GM19351 (cell line): ENCODE data around the gene CSNK1D.
A peak's percentile ranks its signal among the peaks of the same experiment; 100 is the strongest.

ENCODE experiments used
- ATAC-seq: cut with Tn5 transposase; IDR thresholded peaks from one replicate; pipeline ENCODE4 v1.9.1; 2021; ENCODE audit warnings: mild to moderate bottlenecking, moderate library complexity; ENCODE audit not compliant: unreplicated experiment

The CSNK1D gene

DNA sequence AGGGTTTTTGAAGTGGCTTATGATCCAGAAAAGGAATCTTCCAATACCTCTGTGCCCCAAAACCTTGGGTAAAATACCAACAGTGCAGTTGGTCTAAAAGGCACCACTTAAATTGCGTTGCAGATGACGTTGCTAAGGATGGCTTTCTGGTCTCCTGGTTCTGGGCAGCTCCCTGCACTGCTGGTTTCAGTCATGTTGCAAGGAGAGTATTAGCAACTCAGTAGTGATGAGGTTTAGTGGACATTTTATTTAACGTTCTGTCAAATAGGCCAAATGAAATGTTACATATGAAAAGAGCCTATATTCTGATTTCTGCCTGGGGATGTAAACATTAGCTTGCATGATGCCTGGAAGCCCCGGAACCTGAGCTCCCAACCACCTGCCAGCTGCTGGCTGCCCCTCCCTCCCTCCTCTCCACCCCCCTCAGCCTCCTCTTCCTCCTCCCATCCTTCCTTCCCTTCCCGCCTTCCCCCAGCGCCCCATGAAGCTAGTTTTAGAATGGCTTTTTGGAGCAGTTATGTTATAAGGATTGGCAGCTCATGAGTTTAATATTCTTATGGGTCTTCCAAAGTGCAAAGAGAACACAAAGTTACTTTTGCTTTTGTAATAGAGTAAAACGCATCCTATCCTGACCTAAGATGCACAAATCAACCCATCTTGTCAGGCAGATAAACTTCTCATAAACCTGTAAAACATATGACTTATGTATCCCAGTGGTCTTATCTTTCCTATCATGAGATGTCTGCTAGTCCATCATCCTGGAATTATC lies 23.2 kb upstream of the CSNK1D start:
- no peak for ATAC-seq

DNA sequence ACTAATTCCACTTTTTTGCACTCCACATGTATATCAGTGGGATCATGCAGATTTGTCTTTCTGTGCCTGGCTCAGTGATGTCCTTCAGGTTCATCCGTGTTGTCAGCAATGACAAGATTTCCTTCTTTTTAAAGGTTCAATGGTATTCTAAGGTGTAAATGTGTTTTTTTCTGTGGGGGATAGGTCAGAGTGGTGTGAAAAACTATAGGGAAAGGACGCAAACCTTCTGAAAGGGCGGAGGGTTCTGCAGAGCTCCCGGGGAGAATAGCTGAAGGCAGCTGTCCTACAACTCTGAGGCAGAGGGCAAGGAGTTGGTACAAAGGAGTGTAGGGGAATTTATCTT lies 21.9 kb upstream of the CSNK1D start:
- no peak for ATAC-seq

DNA sequence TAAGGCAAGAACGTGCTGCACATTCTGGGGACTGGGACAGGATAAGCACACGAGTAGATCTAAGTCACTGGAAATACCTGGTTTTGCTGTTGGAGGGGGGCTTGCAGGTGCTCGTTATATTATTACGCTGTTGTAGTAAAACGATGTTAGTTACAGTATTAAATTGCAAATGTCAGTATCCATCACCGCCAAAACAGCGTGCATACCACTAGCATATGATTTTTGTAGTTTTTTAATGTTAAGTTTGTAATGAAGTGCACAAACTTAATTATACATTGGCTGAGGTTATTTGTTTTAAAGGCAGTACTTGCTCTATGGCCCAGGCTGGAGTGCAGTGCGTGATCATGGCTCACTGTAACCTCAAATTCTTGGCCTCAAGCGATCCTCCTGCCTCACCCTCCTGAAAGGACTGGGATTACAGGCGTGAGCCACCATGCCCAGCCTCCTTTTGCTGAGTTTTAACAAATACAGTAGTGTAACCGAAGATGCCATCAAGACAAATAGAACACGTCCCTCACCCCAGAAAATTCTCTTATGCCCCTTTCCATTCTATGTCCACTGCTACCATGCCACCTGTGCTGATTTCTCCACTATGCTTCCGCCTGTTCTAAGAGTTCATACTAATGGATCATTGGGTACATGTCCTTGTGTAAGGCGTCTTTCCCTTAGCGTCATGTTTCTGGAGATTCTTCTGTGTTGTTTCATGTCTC lies 20.7 kb upstream of the CSNK1D start:
- no peak for ATAC-seq

DNA sequence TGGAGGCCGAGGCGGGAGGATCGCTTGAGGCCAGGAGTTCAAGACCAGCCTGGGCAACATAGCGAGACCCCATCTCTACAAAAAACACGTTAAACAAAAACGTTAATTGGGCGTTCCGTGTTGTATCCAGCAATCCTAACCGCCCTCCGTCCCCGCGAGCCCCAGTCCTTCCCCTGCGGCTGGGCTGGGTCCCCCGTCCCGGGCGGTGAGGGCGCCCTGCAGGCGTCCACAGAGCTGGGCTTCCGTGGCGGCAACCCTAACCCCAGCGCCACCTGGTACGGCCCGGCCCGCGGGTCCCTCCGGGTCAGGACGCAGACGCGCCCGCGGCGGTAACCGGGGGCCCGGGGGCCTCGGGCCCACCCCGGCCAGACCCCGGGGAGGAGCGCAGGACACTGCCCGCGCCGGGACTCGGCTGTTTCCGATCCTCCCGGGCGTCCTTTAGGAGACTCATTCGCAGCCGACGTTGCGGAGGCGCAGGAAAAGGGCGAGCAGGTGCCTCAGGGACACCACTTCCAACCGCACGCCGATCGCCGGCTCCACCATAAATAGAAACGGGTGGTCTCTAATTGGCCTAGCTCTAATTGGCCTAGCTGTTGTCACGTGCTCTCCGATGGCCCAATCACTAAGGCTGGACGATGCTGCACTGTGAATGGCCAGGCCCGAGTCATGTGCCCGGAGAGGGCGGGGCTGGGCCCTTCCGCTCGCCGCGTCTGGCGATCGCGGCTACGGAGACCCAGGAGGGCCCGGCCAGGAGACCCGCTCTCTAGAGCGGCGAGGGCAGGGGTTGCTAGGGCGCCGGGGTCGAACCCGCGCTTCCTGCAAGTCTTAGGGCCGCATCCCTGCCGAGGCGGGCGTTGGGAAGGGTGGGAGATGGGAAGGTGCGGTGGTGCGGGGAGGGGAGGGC lies 19.0 kb upstream of the CSNK1D start:
- ATAC-seq: peak; percentile 97

DNA sequence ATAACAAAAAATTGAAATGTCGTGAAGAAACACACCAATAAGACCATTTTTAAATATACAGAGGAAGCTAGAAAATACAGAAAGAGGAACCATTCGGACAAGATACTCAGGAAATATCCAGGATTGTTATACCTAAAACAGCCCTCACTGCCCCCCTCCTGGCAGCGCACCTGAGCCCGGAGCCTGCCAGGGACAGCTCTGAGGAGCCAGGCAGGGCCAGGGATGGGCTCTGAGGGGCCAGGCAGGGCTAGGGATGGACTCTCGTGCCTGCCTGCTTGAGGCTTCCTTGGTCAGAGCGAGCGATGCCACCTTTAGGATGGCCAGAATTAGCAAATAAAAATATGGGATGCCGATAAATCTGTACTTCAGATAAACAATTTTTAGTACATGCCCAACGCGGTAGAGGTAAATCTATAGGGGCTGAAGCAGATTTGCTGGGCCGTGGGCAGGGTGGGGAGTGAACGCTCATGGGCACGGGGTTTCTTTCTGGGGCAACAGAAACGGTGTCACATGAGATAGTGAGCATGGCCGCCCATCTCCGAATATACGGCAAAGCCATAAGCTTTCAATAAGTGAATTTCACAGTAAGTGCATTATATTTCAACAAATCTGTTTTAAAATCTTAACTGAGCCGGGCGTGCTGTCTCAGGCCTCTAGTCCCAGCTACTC lies 18.2 kb upstream of the CSNK1D start:
- ATAC-seq: no peak

DNA sequence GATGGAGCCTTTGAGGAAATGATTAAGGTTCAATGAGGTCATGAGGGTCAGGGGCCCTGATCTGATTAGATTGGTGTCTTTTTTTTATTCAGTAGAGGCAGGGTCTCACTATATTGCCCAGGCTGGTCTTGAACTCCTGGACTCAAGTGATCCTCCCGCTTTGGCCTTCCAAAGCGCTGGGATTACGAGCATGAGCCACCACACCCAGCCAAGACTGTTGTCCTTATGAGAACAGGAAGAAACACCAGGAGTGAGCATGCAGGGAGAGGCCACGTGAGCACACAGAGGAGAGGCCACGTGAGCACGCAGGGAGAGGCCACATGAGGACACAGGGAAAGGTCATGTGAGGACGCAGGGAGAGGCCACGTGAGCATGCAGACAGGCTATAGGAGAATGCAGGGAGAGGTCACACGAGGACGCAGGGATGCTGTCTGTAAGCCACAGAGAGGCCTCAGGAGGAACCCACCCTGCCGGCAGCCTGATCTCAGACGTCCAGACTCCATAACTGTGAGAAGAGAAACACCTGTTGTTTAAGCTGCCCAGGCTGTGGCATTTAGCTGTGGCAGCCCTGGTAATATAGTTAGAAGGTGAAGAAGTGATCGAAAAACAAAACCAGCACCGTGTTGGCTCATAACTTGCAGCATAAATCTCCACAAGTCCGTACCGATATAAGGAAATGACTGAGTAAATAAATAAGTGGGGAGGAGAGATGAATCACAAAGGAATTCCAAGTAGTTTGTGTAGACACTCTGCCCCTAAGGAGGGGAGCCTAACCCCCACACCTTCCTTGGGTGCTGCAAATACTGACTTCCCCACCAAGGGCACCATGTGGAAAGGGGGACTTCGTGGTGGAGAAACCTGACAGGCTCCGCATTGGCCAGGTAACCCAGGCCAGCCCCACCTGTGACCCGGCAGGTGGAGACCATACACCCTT lies 14.6 kb upstream of the CSNK1D start:
- no peak for ATAC-seq

DNA sequence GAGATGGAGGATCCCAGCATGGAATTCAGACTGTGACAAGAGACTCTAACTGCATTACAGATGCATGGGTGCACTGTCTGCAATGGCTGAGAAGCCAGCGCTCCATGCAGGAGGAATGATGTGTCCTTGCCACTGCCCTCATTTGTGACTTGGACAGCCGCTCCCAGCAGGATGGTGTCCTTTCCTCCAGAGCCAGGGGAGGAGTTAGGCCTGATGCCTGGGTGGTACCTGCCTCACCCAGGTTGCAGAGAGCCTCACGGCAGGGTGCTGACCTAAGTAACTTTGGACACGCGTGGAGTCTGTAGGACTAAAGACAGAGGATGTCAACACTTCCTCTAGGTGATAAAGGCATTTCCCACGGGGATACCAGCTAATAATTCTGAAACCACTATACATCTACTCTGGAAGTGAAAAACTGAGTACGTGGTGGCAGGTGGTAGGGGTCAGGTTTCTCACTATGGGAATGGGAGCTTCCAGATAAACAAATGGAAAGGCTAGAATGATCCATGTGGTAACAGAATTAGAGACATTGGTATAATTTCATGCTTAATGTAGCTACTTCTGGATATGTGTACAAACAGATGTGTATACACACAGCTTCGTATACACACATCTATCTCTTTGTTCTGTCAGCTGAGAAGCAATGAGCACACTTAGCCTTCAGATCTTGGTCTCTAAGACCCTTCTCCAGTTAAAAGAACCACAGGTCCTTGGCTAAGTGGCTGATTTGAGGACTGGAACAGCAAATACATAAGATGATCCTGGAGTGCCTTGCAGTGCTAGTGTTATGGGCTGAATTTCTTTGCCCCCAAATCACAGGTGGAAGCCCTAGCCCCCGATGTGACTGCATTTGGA lies 13.7 kb upstream of the CSNK1D start:
- ATAC-seq: no peak

DNA sequence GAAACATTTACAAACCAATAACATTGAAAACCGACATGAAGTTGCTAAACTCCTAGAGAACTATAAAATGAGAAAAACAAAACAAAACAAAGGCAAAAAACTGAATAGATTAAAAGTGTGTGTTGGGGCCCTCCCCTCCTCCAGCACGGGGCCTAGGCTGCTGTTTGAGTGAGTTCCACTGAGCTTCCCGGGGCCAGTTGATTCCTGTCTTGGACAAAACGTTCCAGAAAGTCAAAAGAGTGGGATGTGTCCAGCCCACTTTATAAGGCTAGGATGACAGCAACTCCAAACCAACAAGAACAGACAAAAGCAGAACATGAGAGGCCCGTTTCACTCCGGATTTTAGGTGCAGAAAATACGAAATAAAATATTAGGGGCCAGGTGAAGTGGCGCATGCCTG lies 11.6 kb upstream of the CSNK1D start:
- no peak for ATAC-seq

DNA sequence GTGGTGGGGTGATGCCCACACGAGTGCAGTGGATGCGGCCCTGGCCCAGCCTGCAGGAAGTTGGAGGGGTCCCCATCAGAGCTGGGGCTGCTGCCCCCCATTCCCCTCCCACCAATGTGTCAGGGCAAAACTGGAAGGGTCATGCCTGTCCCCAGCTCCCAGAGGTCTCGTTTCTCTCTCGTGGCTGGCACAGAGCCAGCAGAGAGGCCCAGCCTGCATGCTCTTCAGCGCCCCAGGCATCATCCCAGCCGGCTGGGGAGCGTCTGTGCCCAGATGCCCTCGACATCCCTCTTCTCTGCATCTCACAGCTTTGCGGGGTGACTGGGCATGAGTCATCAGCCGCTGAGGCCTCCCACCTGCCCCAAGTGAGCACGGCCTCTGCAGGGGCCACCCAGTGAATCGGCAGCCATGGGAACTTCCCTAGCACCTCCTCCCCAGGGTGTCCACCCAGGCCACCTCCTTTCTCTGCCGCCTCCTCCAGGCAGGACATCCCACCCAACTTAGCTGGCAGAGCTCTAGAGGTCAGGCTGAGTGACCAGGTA lies 9.8 kb upstream of the CSNK1D start:
- no peak for ATAC-seq

DNA sequence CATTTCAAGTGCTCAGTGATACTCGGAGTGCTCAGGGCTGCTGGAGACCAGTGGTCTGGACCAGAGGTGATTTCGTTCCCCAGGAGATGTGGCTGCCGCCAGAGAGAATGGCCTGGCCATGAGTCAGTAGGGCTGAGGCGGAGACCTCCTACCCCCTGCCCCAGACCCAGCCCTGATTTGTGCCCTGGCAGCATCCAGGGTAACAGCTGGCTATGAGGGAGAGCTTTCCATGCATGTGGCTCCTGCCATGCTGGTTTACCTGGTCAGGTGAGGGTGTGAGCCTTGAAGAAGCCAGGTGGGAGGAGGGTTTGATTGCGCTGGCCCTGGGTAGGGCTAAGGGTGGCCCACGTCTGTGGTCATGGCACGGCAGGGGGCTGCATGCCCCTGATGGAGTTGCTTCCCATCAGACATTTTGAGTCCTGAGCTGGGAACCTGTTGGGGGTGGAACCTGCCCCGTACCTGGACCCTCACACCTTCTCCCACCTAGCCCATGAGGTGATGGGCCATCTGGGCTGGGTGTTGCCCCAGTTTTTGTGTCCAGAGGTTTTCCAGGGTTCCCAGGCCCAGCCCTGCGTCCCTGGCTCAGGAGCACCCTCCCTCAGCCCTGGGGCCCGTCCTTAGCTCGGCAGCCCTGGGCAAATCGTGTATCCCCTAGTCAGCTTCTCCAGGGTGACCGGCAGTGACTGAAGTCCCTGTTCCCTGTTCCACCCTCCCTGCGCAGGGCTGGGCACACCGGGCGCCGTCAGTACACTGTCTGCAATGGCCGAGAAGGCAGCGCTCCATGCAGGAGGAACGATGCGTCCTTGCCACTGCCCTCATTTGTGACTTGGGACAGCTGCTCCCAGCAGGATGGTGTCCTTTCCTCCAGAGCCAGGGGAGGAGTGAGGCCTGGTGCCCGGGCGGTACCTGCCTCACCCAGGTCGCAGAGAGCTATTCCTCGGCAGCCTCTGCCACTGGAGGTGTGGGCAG lies 9.0 kb upstream of the CSNK1D start:
- ATAC-seq: no peak

DNA sequence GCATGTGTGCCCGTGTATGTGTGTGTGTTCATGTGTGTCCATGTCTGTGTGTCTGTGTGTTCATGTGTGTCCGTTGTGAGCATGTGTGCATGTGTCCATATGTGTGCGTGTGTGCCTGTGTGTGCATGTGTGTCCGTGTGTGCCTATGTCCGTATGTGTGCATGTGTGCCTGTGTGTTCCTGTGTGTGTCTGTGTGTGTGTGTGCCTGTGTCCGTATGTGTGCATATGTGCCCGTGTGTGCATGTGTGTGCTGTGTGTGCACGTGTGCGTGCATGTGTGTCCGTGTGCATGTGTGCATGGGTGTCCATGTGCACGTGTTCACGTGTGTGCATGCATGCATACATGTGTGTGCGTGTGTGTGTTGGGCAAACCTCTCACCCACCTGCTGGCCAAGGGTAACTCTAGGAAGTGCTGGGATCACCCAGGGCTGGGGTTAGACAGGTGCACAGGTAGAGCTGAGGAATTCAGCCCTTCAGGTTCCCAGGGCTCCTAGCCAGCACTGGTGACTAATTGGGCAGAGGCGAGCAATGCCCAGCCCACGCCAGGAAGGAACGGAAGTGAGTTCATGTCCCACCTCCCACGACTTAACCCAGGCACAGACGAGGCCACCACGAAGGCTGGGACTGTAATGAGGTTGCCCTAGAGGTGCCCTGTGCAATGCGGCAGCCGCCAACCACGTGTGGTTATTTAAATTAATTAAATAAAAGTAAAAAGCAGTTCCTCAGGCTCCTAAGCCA lies 8.2 kb upstream of the CSNK1D start:
- ATAC-seq: no peak

DNA sequence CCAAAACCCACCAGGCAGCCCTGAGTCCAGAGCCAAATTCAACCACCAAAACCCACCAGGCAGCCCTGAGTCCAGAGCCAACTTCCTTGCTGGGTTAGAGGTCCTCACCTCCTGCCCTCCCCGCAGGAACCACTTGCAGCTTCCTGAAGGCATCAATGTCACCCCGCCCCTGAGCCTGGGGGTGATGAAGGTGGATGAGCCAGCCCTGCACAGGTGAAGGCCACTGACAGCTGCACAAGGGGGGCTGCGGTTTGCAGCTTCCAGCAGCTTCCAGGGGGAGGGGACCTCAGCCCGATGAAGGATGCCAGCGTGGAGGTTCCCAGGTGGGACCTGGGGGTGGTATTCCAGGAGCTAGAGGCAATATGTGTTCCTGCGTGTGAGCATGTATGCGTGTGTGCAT lies 7.6 kb upstream of the CSNK1D start:
- no peak for ATAC-seq

DNA sequence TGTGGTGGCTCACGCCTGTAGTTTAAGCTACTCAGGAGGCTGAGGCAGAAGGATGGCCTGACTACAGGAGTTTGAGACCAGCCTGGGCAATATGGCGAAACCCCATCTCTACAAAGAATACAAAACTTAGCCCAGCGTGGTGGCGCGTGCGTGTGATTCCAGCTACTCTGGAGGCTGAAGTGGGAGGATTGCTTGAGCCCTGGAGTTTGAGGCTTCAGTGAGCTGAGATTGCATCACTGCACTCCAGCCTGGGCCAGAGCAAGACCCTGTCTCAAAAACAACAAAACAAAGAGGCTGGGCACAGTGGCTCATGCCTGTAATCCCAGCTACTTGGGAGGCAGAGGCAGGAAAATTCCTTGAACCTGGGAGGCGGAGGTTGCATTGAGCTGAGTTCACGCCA lies 7.0 kb upstream of the CSNK1D start:
- no peak for ATAC-seq

DNA sequence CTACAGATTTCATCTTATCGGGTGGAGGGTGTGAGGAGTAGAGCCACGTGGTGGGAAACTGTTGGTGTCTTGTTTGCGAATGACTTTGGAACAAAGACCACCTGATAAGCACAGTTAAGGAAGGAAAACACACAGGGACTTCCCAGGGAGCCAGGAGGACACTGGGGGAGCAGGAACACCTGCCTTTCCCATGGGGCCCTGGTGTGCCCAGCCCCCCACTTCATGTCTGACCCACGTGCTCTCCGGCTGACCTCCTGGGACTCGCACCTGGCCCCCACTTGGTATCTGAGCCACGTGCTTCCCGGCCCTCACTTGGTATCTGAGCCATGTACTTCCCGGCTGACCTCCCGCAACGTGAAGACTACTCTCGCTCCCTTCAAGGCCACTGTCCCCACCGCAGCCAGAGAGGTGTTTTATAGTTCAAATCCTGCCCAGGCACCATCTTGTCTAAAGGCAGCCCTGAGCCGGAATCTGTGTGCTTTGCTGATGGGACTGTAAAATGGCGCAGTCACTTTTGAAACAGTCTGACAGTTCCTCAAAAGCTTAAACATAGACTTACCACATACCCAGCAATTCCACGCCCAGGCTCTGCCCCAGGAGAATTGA lies 5.4 kb upstream of the CSNK1D start:
- ATAC-seq: no peak

DNA sequence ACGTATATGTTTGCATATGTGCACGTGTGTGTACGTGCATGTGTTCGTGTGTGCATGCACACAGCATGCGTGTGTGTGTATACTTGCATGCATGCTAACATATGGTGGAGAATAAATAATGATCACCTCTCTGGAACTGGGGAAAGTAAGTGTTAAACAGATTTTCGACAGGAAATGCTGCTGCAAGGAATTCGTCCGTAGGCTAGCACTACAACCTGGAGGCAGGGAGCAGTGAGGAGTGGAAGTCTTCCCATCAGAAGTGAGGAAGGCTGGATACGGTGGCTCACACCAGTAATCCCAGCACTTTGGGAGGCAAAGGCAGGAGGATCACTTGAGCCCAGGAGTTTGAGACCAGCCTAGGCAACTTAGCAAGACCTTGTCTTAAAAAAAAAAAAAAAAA lies 4.8 kb upstream of the CSNK1D start:
- ATAC-seq: no peak

DNA sequence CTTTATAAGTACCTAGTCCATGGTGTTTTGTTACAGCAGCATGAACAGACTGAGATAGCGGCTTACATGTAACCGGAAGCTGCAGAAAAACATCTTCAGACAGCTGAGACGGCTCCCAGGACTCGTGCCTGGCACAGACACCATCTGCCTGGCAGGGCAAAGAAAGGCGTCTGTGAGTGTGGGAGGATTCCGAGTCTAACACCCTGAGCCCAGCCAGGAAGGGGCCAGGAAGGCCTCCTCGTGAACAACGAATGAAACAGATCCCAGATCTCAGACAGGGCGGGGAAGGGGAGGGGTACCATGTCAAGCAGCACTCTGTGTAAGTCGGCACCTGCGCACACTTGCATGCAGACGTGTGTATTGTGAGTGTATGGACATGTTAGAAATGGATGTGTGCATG lies 4.4 kb upstream of the CSNK1D start:
- ATAC-seq: no peak

DNA sequence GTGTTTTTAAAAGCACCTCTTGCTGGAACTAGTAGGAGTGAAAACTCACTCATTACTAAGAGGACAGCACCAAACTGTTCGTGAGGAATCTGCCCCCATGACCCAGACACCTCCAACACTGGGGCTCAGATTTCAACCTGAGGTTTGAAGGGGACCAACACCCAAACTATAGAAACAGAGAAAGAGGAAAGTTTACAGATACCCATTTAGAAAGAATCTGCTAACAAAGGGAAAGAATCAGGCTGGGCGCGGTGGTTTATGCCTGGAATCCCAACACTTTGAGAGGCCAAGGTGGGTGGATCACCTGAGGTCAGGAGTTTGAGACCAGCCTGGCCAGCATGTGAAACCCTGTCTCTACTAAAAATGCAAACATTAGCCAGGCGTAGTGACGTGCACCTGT lies 3.4 kb upstream of the CSNK1D start:
- no peak for ATAC-seq
